Progenitor cell of endocrine pancreas (in vitro differentiated cells): ENCODE measurements around the gene LRRC74B. TPM values are rescaled to one million over a fixed set of nuclear protein-coding genes. Genes with fewer than 3 reads are reported as not detected.

Experiments
- DNase-seq: peaks from one replicate; pipeline ENCODE4 v3.0.0; 2021; ENCODE audit warnings: low spot score; ENCODE audit not compliant: unreplicated experiment
- H3K27ac Mint-ChIP-seq: 2 replicates; pipeline ENCODE4 v1.8.0; 2021; ENCODE audit warnings: mild to moderate bottlenecking, moderate library complexity, mixed read lengths
- H3K27me3 Mint-ChIP-seq: 2 replicates; pipeline ENCODE4 v1.8.0; 2021; ENCODE audit warnings: mixed read lengths
- H3K36me3 Mint-ChIP-seq: 2 replicates; pipeline ENCODE4 v1.8.0; 2022; ENCODE audit warnings: mixed read lengths; ENCODE audit not compliant: insufficient read depth
- H3K4me1 Mint-ChIP-seq: 2 replicates; pipeline ENCODE4 v1.8.0; 2021; ENCODE audit warnings: low read depth, mixed read lengths
- H3K4me3 Mint-ChIP-seq: 2 replicates; pipeline ENCODE4 v1.8.0; 2021; ENCODE audit warnings: low read depth, mild to moderate bottlenecking, moderate library complexity, mixed read lengths
- H3K9me3 Mint-ChIP-seq: 2 replicates; pipeline ENCODE4 v1.8.0; 2021; ENCODE audit warnings: low read depth, mixed read lengths
- total RNA-seq: library from RNA; stranded (reverse); gene quantifications from 2 replicates; pipeline ENCODE4 v1.2.1, GENCODE V29; 2021
- TF ChIP-seq, protein P1 (sequence below): fragments of 200-600 bp; sonication (generic); IDR thresholded peaks from one replicate; pipeline ENCODE4 v1.5.0; 2021; ENCODE audit warnings: antibody characterized with exemption, mild to moderate bottlenecking; ENCODE audit not compliant: unreplicated experiment

Gene LRRC74B
- total RNA-seq, 1 donor from 2014 or later: 0.72 TPM

- Mint-ChIP-seq H3K36me3 (no peaks in the 10 kb centered on the region), H3K27me3 (peaks cover 29% of the 10 kb centered on the region), H3K4me1 (peaks cover 2% of the 10 kb centered on the region), H3K27ac (no peak overlapping the region), H3K4me3 (no peak overlapping the region), H3K9me3 (no peaks in the 10 kb centered on the region)
- TF ChIP-seq, protein P1, sequence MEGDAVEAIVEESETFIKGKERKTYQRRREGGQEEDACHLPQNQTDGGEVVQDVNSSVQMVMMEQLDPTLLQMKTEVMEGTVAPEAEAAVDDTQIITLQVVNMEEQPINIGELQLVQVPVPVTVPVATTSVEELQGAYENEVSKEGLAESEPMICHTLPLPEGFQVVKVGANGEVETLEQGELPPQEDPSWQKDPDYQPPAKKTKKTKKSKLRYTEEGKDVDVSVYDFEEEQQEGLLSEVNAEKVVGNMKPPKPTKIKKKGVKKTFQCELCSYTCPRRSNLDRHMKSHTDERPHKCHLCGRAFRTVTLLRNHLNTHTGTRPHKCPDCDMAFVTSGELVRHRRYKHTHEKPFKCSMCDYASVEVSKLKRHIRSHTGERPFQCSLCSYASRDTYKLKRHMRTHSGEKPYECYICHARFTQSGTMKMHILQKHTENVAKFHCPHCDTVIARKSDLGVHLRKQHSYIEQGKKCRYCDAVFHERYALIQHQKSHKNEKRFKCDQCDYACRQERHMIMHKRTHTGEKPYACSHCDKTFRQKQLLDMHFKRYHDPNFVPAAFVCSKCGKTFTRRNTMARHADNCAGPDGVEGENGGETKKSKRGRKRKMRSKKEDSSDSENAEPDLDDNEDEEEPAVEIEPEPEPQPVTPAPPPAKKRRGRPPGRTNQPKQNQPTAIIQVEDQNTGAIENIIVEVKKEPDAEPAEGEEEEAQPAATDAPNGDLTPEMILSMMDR: no peak
- DNase-seq: no peak
These were observed 54.6 kb downstream of the LRRC74B start for GRCh38 chr22:21100149-21101032.

- TF ChIP-seq, protein P1: no peak
- H3K4me1 Mint-ChIP-seq: peaks cover 2% of the 10 kb centered on the region
- H3K27ac Mint-ChIP-seq: no peak overlapping the region
- H3K4me3 Mint-ChIP-seq: no peak overlapping the region
- peaks cover 32% of the 10 kb centered on the region for H3K27me3 Mint-ChIP-seq
- no peaks in the 10 kb centered on the region for H3K36me3 Mint-ChIP-seq
- DNase-seq: no peak
- no peaks in the 10 kb centered on the region for H3K9me3 Mint-ChIP-seq
These were observed 56.3 kb downstream of the LRRC74B start for GRCh38 chr22:21101877-21102638.

- H3K27ac Mint-ChIP-seq: no peak overlapping the region
- DNase-seq: peak; percentile 87
- no peaks in the 10 kb centered on the region for H3K9me3 Mint-ChIP-seq
- TF ChIP-seq, protein P1: peak; percentile 93
- peaks cover 2% of the 10 kb centered on the region for H3K4me1 Mint-ChIP-seq
- peaks cover 32% of the 10 kb centered on the region for H3K27me3 Mint-ChIP-seq
- no peaks in the 10 kb centered on the region for H3K36me3 Mint-ChIP-seq
- H3K4me3 Mint-ChIP-seq: no peak overlapping the region
These were observed 57.0 kb downstream of the LRRC74B start for GRCh38 chr22:21102659-21103267.

GRCh38 chr22:21103633-21104032, 57.9 kb downstream of the LRRC74B start:
- DNase-seq: no peak
- H3K4me3 Mint-ChIP-seq: no peak overlapping the region

More at GRCh38 chr22:21103633-21104032, 57.9 kb downstream of the LRRC74B start:
- Mint-ChIP-seq H3K36me3 (no peaks in the 10 kb centered on the region), H3K4me1 (peaks cover 2% of the 10 kb centered on the region), H3K9me3 (no peaks in the 10 kb centered on the region), H3K27me3 (peaks cover 32% of the 10 kb centered on the region), H3K27ac (peak overlapping the region; percentile 77)
- TF ChIP-seq, protein P1: no peak
